Sigmoid colon (tissue), 4 donors: Measurements from ENCODE around the gene NAV1.

Experiments
- CTCF ChIP-seq, 4 experiments: fragments of 450-650 bp in 3 of 4; fragments of 200-600 bp in 1 of 4; IDR thresholded peaks; one replicate each; pipeline ENCODE4 v1.5.1; 2016 to 2019; ENCODE audit warnings: antibody characterized with exemption in 4 of 4, mild to moderate bottlenecking in 3 of 4, moderate library complexity in 2 of 4
- POLR2AphosphoS5 ChIP-seq, 4 donors: sonication (generic); formaldehyde crosslinking; IDR thresholded peaks; one replicate each; pipeline ENCODE4 v1.6.1; 2017; ENCODE audit warnings: antibody characterized with exemption in 4 of 4

GRCh38 chr1:201565024-201565730 lies 26.2 kb downstream of the NAV1 start:
- no peak for TF ChIP-seq CTCF (IDR thresholded peaks at IDR 0.05)
- TF ChIP-seq POLR2AphosphoS5 (IDR thresholded peaks at IDR 0.05), result peak; percentile 21 to 33 (median 25)
